HepG2 (cell line): ENCODE results near the gene S100A4. TPM values are rescaled to one million over a fixed set of nuclear protein-coding genes. Genes with fewer than 3 reads are reported as not detected.

ENCODE experiments used
- HOXA7 ChIP-seq: sonication (generic); formaldehyde crosslinking; IDR thresholded peaks from 2 replicates; pipeline ENCODE4 v1.8.1; 2022; ENCODE audit warnings: mild to moderate bottlenecking, missing genetic modification reagents, moderate library complexity
- KDM6A ChIP-seq: IDR thresholded peaks from 2 replicates; pipeline ENCODE4 v1.6.1; 2016; ENCODE audit warnings: low read depth
- MYC ChIP-seq: sonication (generic); formaldehyde crosslinking; IDR thresholded peaks from 2 replicates; pipeline ENCODE4 v1.9.0; 2021; ENCODE audit warnings: missing genetic modification reagents, borderline replicate concordance
- PHF21A ChIP-seq: sonication (generic); formaldehyde crosslinking; IDR thresholded peaks from 2 replicates; pipeline ENCODE4 v1.5.0; 2020; ENCODE audit warnings: mild to moderate bottlenecking, missing genetic modification reagents
- SKI ChIP-seq: fragments of 450-650 bp; IDR thresholded peaks from one replicate; pipeline ENCODE4 v1.6.1; 2018; ENCODE audit warnings: mild to moderate bottlenecking; ENCODE audit not compliant: partially characterized antibody
- ZNF263 ChIP-seq: sonication (generic); formaldehyde crosslinking; IDR thresholded peaks from 2 replicates; pipeline ENCODE4 v1.4.0; 2020; ENCODE audit warnings: missing genetic modification reagents
- ZNF281 ChIP-seq: sonication (generic); formaldehyde crosslinking; IDR thresholded peaks from 2 replicates; pipeline ENCODE4 v1.4.0; 2020; ENCODE audit warnings: missing genetic modification reagents, borderline replicate concordance
- ZNF569 ChIP-seq: sonication (generic); formaldehyde crosslinking; IDR thresholded peaks from 2 replicates; pipeline ENCODE4 v1.5.0; 2020; ENCODE audit warnings: mild to moderate bottlenecking, missing genetic modification reagents, moderate library complexity, borderline replicate concordance
- ZNF781 ChIP-seq: sonication (generic); formaldehyde crosslinking; IDR thresholded peaks from 2 replicates; pipeline ENCODE4 v1.5.1; 2020; ENCODE audit warnings: borderline replicate concordance, mild to moderate bottlenecking, missing genetic modification reagents; ENCODE audit errors: not compliant biosample characterization
- polyA plus RNA-seq, 8 experiments: library from polyadenylated mRNA; depleted of rRNA in 3 of 8; stranded (reverse) in 7 of 8; unstranded in 1 of 8; fragments of >200 nt; fragmentation: Illumina TruSeq in 4 of 8; extraction: Trizol in 4 of 8; gene quantifications; 2 replicates each; pipeline versions ENCODE4 v1.2.1 to v1.2.3, GENCODE V29; 2011 to 2016; ENCODE audit warnings: low read depth in 4 of 8, missing spikeins in 1 of 8, mixed read lengths in 1 of 8; ENCODE audit not compliant: insufficient read depth in 1 of 8
- total RNA-seq, 5 experiments: library from RNA; depleted of rRNA; stranded (reverse); fragments of >200 nt; fragmentation: Illumina TruSeq; extraction: Trizol; gene quantifications; 2 replicates each; pipeline ENCODE4 v1.2.3, GENCODE V29; 2016; ENCODE audit warnings: low read depth in 1 of 5
- TF ChIP-seq, protein P1 (sequence below): sonication (generic); formaldehyde crosslinking; conservative IDR thresholded peaks from 2 replicates; pipeline ENCODE4 v1.4.0; 2020; ENCODE audit warnings: mild to moderate bottlenecking, missing genetic modification reagents, moderate library complexity
- TF ChIP-seq, protein P2 (sequence below): sonication (generic); formaldehyde crosslinking; IDR thresholded peaks from 2 replicates; pipeline ENCODE4 v1.5.1; 2020; ENCODE audit warnings: mild to moderate bottlenecking, missing genetic modification reagents, moderate library complexity
- TF ChIP-seq, protein P3 (sequence below): sonication (generic); formaldehyde crosslinking; IDR thresholded peaks from 2 replicates; pipeline ENCODE4 v1.4.0; 2020; ENCODE audit warnings: mild to moderate bottlenecking, missing genetic modification reagents, borderline replicate concordance

Gene S100A4
- total and polyA plus RNA-seq, 2 of the 13 experiments (the other 11 are each of a cell fraction or from before 2014, with no cell fraction given), result 12.9 to 20.2 TPM

GRCh38 chr1:153566414-153567371 is 21.1 kb upstream of the S100A4 start (continued):
- TF ChIP-seq ZNF781 (CRISPR knock-in tag), result no peak
- TF ChIP-seq, protein P1, sequence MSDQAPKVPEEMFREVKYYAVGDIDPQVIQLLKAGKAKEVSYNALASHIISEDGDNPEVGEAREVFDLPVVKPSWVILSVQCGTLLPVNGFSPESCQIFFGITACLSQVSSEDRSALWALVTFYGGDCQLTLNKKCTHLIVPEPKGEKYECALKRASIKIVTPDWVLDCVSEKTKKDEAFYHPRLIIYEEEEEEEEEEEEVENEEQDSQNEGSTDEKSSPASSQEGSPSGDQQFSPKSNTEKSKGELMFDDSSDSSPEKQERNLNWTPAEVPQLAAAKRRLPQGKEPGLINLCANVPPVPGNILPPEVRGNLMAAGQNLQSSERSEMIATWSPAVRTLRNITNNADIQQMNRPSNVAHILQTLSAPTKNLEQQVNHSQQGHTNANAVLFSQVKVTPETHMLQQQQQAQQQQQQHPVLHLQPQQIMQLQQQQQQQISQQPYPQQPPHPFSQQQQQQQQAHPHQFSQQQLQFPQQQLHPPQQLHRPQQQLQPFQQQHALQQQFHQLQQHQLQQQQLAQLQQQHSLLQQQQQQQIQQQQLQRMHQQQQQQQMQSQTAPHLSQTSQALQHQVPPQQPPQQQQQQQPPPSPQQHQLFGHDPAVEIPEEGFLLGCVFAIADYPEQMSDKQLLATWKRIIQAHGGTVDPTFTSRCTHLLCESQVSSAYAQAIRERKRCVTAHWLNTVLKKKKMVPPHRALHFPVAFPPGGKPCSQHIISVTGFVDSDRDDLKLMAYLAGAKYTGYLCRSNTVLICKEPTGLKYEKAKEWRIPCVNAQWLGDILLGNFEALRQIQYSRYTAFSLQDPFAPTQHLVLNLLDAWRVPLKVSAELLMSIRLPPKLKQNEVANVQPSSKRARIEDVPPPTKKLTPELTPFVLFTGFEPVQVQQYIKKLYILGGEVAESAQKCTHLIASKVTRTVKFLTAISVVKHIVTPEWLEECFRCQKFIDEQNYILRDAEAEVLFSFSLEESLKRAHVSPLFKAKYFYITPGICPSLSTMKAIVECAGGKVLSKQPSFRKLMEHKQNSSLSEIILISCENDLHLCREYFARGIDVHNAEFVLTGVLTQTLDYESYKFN (CRISPR knock-in tag), result peak; percentile 61
- TF ChIP-seq ZNF263, result peak; percentile 67; the same call in 1 of the 2 replicates
- peak; percentile 15; the same call in 1 of the 2 replicates for TF ChIP-seq PHF21A (CRISPR knock-in tag)
- TF ChIP-seq ZNF281, result peak; percentile 94
- TF ChIP-seq, protein P2, sequence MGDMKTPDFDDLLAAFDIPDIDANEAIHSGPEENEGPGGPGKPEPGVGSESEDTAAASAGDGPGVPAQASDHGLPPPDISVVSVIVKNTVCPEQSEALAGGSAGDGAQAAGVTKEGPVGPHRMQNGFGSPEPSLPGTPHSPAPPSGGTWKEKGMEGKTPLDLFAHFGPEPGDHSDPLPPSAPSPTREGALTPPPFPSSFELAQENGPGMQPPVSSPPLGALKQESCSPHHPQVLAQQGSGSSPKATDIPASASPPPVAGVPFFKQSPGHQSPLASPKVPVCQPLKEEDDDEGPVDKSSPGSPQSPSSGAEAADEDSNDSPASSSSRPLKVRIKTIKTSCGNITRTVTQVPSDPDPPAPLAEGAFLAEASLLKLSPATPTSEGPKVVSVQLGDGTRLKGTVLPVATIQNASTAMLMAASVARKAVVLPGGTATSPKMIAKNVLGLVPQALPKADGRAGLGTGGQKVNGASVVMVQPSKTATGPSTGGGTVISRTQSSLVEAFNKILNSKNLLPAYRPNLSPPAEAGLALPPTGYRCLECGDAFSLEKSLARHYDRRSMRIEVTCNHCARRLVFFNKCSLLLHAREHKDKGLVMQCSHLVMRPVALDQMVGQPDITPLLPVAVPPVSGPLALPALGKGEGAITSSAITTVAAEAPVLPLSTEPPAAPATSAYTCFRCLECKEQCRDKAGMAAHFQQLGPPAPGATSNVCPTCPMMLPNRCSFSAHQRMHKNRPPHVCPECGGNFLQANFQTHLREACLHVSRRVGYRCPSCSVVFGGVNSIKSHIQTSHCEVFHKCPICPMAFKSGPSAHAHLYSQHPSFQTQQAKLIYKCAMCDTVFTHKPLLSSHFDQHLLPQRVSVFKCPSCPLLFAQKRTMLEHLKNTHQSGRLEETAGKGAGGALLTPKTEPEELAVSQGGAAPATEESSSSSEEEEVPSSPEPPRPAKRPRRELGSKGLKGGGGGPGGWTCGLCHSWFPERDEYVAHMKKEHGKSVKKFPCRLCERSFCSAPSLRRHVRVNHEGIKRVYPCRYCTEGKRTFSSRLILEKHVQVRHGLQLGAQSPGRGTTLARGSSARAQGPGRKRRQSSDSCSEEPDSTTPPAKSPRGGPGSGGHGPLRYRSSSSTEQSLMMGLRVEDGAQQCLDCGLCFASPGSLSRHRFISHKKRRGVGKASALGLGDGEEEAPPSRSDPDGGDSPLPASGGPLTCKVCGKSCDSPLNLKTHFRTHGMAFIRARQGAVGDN (CRISPR knock-in tag), result peak; percentile 78
- peak; percentile 41; the same call in 1 of the 2 replicates for TF ChIP-seq MYC (CRISPR knock-in tag)
- TF ChIP-seq, protein P3, sequence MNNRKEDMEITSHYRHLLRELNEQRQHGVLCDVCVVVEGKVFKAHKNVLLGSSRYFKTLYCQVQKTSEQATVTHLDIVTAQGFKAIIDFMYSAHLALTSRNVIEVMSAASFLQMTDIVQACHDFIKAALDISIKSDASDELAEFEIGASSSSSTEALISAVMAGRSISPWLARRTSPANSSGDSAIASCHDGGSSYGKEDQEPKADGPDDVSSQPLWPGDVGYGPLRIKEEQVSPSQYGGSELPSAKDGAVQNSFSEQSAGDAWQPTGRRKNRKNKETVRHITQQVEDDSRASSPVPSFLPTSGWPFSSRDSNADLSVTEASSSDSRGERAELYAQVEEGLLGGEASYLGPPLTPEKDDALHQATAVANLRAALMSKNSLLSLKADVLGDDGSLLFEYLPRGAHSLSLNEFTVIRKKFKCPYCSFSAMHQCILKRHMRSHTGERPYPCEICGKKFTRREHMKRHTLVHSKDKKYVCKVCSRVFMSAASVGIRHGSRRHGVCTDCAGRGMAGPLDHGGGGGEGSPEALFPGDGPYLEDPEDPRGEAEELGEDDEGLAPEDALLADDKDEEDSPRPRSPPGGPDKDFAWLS (CRISPR knock-in tag), result 0 out of 2 replicates have a peak, but pooled peaks have one; percentile 78
- peak; percentile 77 for TF ChIP-seq SKI
- TF ChIP-seq HOXA7 (CRISPR knock-in tag), result no peak
- TF ChIP-seq KDM6A (CRISPR knock-in tag), result peak; percentile 46; the same call in 1 of the 2 replicates
- TF ChIP-seq ZNF569 (CRISPR knock-in tag), result no peak
